Activated CD4-positive, alpha-beta memory T cell treated with anti-CD3 and anti-CD28 coated beads for 36 hours (primary cell): ENCODE measurements around the gene STIP1. TPM values are rescaled to one million over a fixed set of nuclear protein-coding genes. Genes with fewer than 3 reads are reported as not detected.

Experiments
- CTCF ChIA-PET: fragments of 350-600 bp; sonication (Branson Sonifier 250); formaldehyde crosslinking; loops from one replicate; lab custom pipeline; 2021; ENCODE audit warnings: antibody characterized with exemption, inconsistent platforms; lab: Charles Lee
- POLR2A ChIA-PET: fragments of 350-600 bp; sonication (Branson Sonifier 250); formaldehyde crosslinking; loops from one replicate; lab custom pipeline; 2021; ENCODE audit warnings: antibody characterized with exemption; lab: Charles Lee
- DNase-seq: peaks from one replicate; pipeline ENCODE4 v3.0.0-alpha.2; 2020
- H3K27ac Mint-ChIP-seq: one replicate; pipeline ENCODE4 v1.8.0; 2021; ENCODE audit warnings: mixed read lengths
- H3K27me3 Mint-ChIP-seq: one replicate; pipeline ENCODE4 v1.8.0; 2021; ENCODE audit warnings: mixed read lengths
- H3K36me3 Mint-ChIP-seq: one replicate; pipeline ENCODE4 v1.8.0; 2021; ENCODE audit warnings: mixed read lengths
- H3K4me1 Mint-ChIP-seq: one replicate; pipeline ENCODE4 v1.8.0; 2021; ENCODE audit warnings: low read depth, mixed read lengths
- H3K4me3 Mint-ChIP-seq: one replicate; pipeline ENCODE4 v1.8.0; 2021; ENCODE audit warnings: mild to moderate bottlenecking, mixed read lengths
- H3K9me3 Mint-ChIP-seq: one replicate; pipeline ENCODE4 v1.8.0; 2021; ENCODE audit warnings: mixed read lengths
- intact Hi-C: fragments of 100-400 bp; cut with micrococcal nuclease; formaldehyde crosslinking; loops from one replicate; pipeline ENCODE4 v1.15.1; 2023
- total RNA-seq, 2 experiments: library from RNA; stranded (reverse); gene quantifications; one replicate each; pipeline ENCODE4 v1.2.3, GENCODE V29; 2021

STIP1 gene
- total RNA-seq, 2 experiments from 2014 or later = 402 to 413 TPM

- POLR2A ChIA-PET = interaction anchor here (0.7 to 1.5 kb wide), 5 partner anchors 9 to 61 kb away, joined by 3 to 8 read pairs (median 3); no protein-coding TSS in a partner anchor
Observed at GRCh38 chr11:64252003-64252872, 66.3 kb downstream of the STIP1 start.

GRCh38 chr11:64253043-64253442 lies 67.1 kb downstream of the STIP1 start:
- DNase-seq = no peak
- H3K4me3 Mint-ChIP-seq = no peak overlapping the region
- CTCF ChIA-PET = interaction anchor here (0.7 to 3.8 kb wide), 3 partner anchors 16 to 51 kb away, joined by 3 to 29 read pairs (median 3); partner anchors contain the start of gene CATSPERZ
- POLR2A ChIA-PET = interaction anchor here (1.3 to 1.5 kb wide), 2 partner anchors 15 to 19 kb away, joined by 3 to 8 read pairs; no protein-coding TSS in a partner anchor
- H3K27ac Mint-ChIP-seq = no peak overlapping the region
- H3K9me3 Mint-ChIP-seq = no peaks in the 10 kb centered on the region
- no peaks in the 10 kb centered on the region for H3K27me3 Mint-ChIP-seq
- peaks cover 15% of the 10 kb centered on the region for H3K4me1 Mint-ChIP-seq
- peaks cover 3% of the 10 kb centered on the region for H3K36me3 Mint-ChIP-seq
- intact Hi-C loops = no loop called here

More at GRCh38 chr11:64252003-64252872, 66.3 kb downstream of the STIP1 start:
- H3K36me3 Mint-ChIP-seq = no peaks in the 10 kb centered on the region
- CTCF ChIA-PET = interaction anchor here (0.6 to 3.8 kb wide), 13 partner anchors 9 to 69 kb away, joined by 3 to 29 read pairs (median 6); partner anchors contain the start of genes CATSPERZ, FERMT3, NUDT22 and PRDX5
- H3K27ac Mint-ChIP-seq = no peak overlapping the region
- H3K4me3 Mint-ChIP-seq = peak overlapping the region; percentile 83
- no peaks in the 10 kb centered on the region for H3K9me3 Mint-ChIP-seq
- peaks cover 18% of the 10 kb centered on the region for H3K4me1 Mint-ChIP-seq
- H3K27me3 Mint-ChIP-seq = no peaks in the 10 kb centered on the region
- intact Hi-C loops = no loop called here
- DNase-seq = peak; percentile 31

- peaks cover 3% of the 10 kb centered on the region for H3K36me3 Mint-ChIP-seq
- POLR2A ChIA-PET = no interaction called here
- no peak overlapping the region for H3K4me3 Mint-ChIP-seq
- no peak overlapping the region for H3K27ac Mint-ChIP-seq
- DNase-seq = no peak
- H3K9me3 Mint-ChIP-seq = no peaks in the 10 kb centered on the region
- intact Hi-C loops = no loop called here
- H3K27me3 Mint-ChIP-seq = no peaks in the 10 kb centered on the region
- peaks cover 14% of the 10 kb centered on the region for H3K4me1 Mint-ChIP-seq
- CTCF ChIA-PET = interaction anchor here (0.9 to 1.2 kb wide), 3 partner anchors 12 to 51 kb away, joined by 3 to 4 read pairs (median 4); partner anchors contain the start of gene ESRRA
Observed at GRCh38 chr11:64253481-64253880, 67.5 kb downstream of the STIP1 start.

Other genes with a start within 250 kb of the STIP1 start
- gene NAA40, start 247.2 kb upstream of the STIP1 start, total RNA-seq = 10 to 100 TPM; 15.4 to 17.3 TPM
- gene COX8A, start 211.6 kb upstream of the STIP1 start, total RNA-seq = 100 to 1,000 TPM; 559 to 581 TPM
- gene OTUB1, start 199.7 kb upstream of the STIP1 start, total RNA-seq = 10 to 100 TPM; 69.5 to 72.2 TPM
- under 1 TPM; 0.36 to 0.50 TPM for gene FLRT1, start 150.2 kb upstream of the STIP1 start, total RNA-seq
- 10 to 100 TPM; 24.5 to 31.0 TPM for gene MACROD1, start 20.1 kb upstream of the STIP1 start, total RNA-seq
- gene FERMT3, start 20.6 kb downstream of the STIP1 start, total RNA-seq = 100 to 1,000 TPM; 195 to 203 TPM
- 10 to 100 TPM; 30.4 to 35.6 TPM for gene TRPT1, start 40.0 kb downstream of the STIP1 start, total RNA-seq
- 10 to 100 TPM; 69.8 to 79.8 TPM for gene NUDT22, start 40.1 kb downstream of the STIP1 start, total RNA-seq
- 10 to 100 TPM; 22.5 to 26.2 TPM for gene DNAJC4, start 44.4 kb downstream of the STIP1 start, total RNA-seq
- 10 to 100 TPM; 78.9 to 82.1 TPM for gene VEGFB, start 48.4 kb downstream of the STIP1 start, total RNA-seq
- gene FKBP2, start 54.9 kb downstream of the STIP1 start, total RNA-seq = 10 to 100 TPM; 28.7 to 34.9 TPM
- 100 to 1,000 TPM; 238 to 242 TPM for gene PPP1R14B, start 60.8 kb downstream of the STIP1 start, total RNA-seq
- gene PLCB3, start 65.4 kb downstream of the STIP1 start, total RNA-seq = 10 to 100 TPM; 10.4 to 12.3 TPM
- gene BAD, start 98.5 kb downstream of the STIP1 start, total RNA-seq = 10 to 100 TPM; 23.7 to 24.2 TPM
- gene GPR137, start 99.7 kb downstream of the STIP1 start, total RNA-seq = 10 to 100 TPM; 28.7 to 31.6 TPM
- gene KCNK4, start 105.1 kb downstream of the STIP1 start, total RNA-seq = under 1 TPM in 1 of 2 experiments, not detected in 1; 0.34 TPM
- gene CATSPERZ, start 114.2 kb downstream of the STIP1 start, total RNA-seq = not detected
- gene ESRRA, start 119.4 kb downstream of the STIP1 start, total RNA-seq = 10 to 100 TPM; 32.8 to 35.6 TPM
- gene TRMT112, start 131.4 kb downstream of the STIP1 start, total RNA-seq = 100 to 1,000 TPM; 255 to 258 TPM
- 100 to 1,000 TPM; 156 to 164 TPM for gene PRDX5, start 131.9 kb downstream of the STIP1 start, total RNA-seq
- 10 to 100 TPM; 69.5 to 74.5 TPM for gene CCDC88B, start 154.0 kb downstream of the STIP1 start, total RNA-seq
- gene RPS6KA4, start 173.0 kb downstream of the STIP1 start, total RNA-seq = 10 to 100 TPM; 31.4 to 34.3 TPM